LNCaP clone FGC (cell line): ENCODE measurements around the gene ITGB3BP.
"Not testable (repeated sequence)": the region's sequence is repeated elsewhere in the genome, so short reads cannot be mapped to it uniquely, and the experiment has no call there.

Experiments used
- DNase-seq: peaks from one replicate; pipeline ENCODE4 v3.0.0-alpha.2; 2011; ENCODE audit warnings: low read depth
- H3K4me3 ChIP-seq: 2 replicates; pipeline ENCODE4 v1.5.1; 2011; ENCODE audit warnings: mild to moderate bottlenecking, low read depth, low read length, control low read depth
- CTCF ChIP-seq: IDR thresholded peaks from 2 replicates; pipeline ENCODE4 v1.5.1; 2012; ENCODE audit warnings: mild to moderate bottlenecking; ENCODE audit not compliant: control insufficient read depth, insufficient read depth; ENCODE audit errors: extremely low read depth

The ITGB3BP gene

GRCh38 chr1:63429281-63429680 lies 93.7 kb downstream of the ITGB3BP start:
- H3K4me3 ChIP-seq: no peak overlapping the region
- no peak for TF ChIP-seq CTCF
- no peak for DNase-seq

- no peak overlapping the region for H3K4me3 ChIP-seq
- no peak for DNase-seq
- TF ChIP-seq CTCF: no peak
Observed at GRCh38 chr1:63428815-63429214, 94.2 kb downstream of the ITGB3BP start.

- no peak for DNase-seq
- no peak overlapping the region for H3K4me3 ChIP-seq
- TF ChIP-seq CTCF: no peak
Observed at GRCh38 chr1:63423649-63424048, 99.4 kb downstream of the ITGB3BP start.

- not testable (repeated sequence) for H3K4me3 ChIP-seq
- DNase-seq: peak; percentile 54
Observed at GRCh38 chr1:63420746-63421145, 102.3 kb downstream of the ITGB3BP start.

GRCh38 chr1:63418101-63418500 lies 104.9 kb downstream of the ITGB3BP start:
- DNase-seq: no peak
- no peak overlapping the region for H3K4me3 ChIP-seq
- TF ChIP-seq CTCF: no peak

- no peak overlapping the region for H3K4me3 ChIP-seq
- TF ChIP-seq CTCF: no peak
- no peak for DNase-seq
Observed at GRCh38 chr1:63414691-63415365, 108.2 kb downstream of the ITGB3BP start.

- no peak for DNase-seq
- no peak overlapping the region for H3K4me3 ChIP-seq
- no peak for TF ChIP-seq CTCF
Observed at GRCh38 chr1:63413394-63413793, 109.6 kb downstream of the ITGB3BP start.
